HepG2 (cell line): ENCODE results near the gene SPTAN1. TPM values are rescaled to one million over a fixed set of nuclear protein-coding genes. Genes with fewer than 3 reads are reported as not detected.
A peak's percentile ranks its signal among the peaks of the same experiment; 100 is the strongest.

ENCODE experiments used
- ARID4A ChIP-seq: sonication (generic); formaldehyde crosslinking; IDR thresholded peaks from 2 replicates; pipeline ENCODE4 v1.5.0; 2020; ENCODE audit warnings: mild to moderate bottlenecking, missing genetic modification reagents, borderline replicate concordance
- DPF2 ChIP-seq: sonication (generic); formaldehyde crosslinking; IDR thresholded peaks from 2 replicates; pipeline ENCODE4 v1.4.0; 2020; ENCODE audit warnings: mild to moderate bottlenecking, low read depth, missing genetic modification reagents, borderline replicate concordance
- EP300 ChIP-seq, 3 experiments: sonication (generic) in 1 of 3; formaldehyde crosslinking in 1 of 3; IDR thresholded peaks; 2 replicates each; pipeline versions ENCODE4 v1.5.1 to v1.6.1; 2011 to 2020; ENCODE audit warnings: low read depth in 2 of 3, low read length in 2 of 3, borderline replicate concordance in 1 of 3, improper control_type of control experiment in 1 of 3, mild to moderate bottlenecking in 1 of 3, missing genetic modification reagents in 1 of 3, moderate library complexity in 1 of 3
- HIC2 ChIP-seq: sonication (generic); formaldehyde crosslinking; IDR thresholded peaks from 2 replicates; pipeline ENCODE4 v1.9.0; 2022; ENCODE audit warnings: low read depth, missing genetic modification reagents
- MAX ChIP-seq: IDR thresholded peaks from 2 replicates; pipeline ENCODE4 v1.6.1; 2012; ENCODE audit warnings: inconsistent platforms
- MXI1 ChIP-seq: IDR thresholded peaks from 3 replicates; pipeline ENCODE4 v1.6.1; 2012; ENCODE audit warnings: low read depth, low read length, inconsistent platforms, borderline replicate concordance
- PITX1 ChIP-seq: sonication (generic); formaldehyde crosslinking; IDR thresholded peaks from 2 replicates; pipeline ENCODE4 v1.5.1; 2020; ENCODE audit warnings: mild to moderate bottlenecking, missing genetic modification reagents
- SAP130 ChIP-seq: IDR thresholded peaks from 2 replicates; pipeline ENCODE4 v1.6.1; 2016; ENCODE audit warnings: low read depth
- TFDP2 ChIP-seq: sonication (generic); formaldehyde crosslinking; IDR thresholded peaks from 2 replicates; pipeline ENCODE4 v1.4.0; 2020; ENCODE audit warnings: missing genetic modification reagents
- ZKSCAN8 ChIP-seq: IDR thresholded peaks from 2 replicates; pipeline ENCODE4 v1.6.1; 2016; ENCODE audit warnings: borderline replicate concordance, missing genetic modification reagents, missing compliant biosample characterization
- ZNF382 ChIP-seq: sonication (generic); formaldehyde crosslinking; IDR thresholded peaks from 2 replicates; pipeline ENCODE4 v1.5.0; 2020; ENCODE audit warnings: missing genetic modification reagents, mild to moderate bottlenecking, borderline replicate concordance
- ZNF556 ChIP-seq: sonication (generic); formaldehyde crosslinking; IDR thresholded peaks from 2 replicates; pipeline ENCODE4 v1.4.0; 2020; ENCODE audit warnings: mild to moderate bottlenecking, missing genetic modification reagents, borderline replicate concordance
- ZNF574 ChIP-seq: sonication (generic); formaldehyde crosslinking; IDR thresholded peaks from 2 replicates; pipeline ENCODE4 v1.4.0; 2020; ENCODE audit warnings: missing genetic modification reagents
- polyA plus RNA-seq, 8 experiments: library from polyadenylated mRNA; depleted of rRNA in 3 of 8; stranded (reverse) in 7 of 8; unstranded in 1 of 8; fragments of >200 nt; fragmentation: Illumina TruSeq in 4 of 8; extraction: Trizol in 4 of 8; gene quantifications; 2 replicates each; pipeline versions ENCODE4 v1.2.1 to v1.2.3, GENCODE V29; 2011 to 2016; ENCODE audit warnings: low read depth in 4 of 8, missing spikeins in 1 of 8, mixed read lengths in 1 of 8; ENCODE audit not compliant: insufficient read depth in 1 of 8
- total RNA-seq, 5 experiments: library from RNA; depleted of rRNA; stranded (reverse); fragments of >200 nt; fragmentation: Illumina TruSeq; extraction: Trizol; gene quantifications; 2 replicates each; pipeline ENCODE4 v1.2.3, GENCODE V29; 2016; ENCODE audit warnings: low read depth in 1 of 5

SPTAN1 gene
- total and polyA plus RNA-seq, 2 of the 13 experiments (the other 11 are each of a cell fraction or from before 2014, with no cell fraction given), result 106 to 111 TPM

- TF ChIP-seq HIC2 (CRISPR knock-in tag), result 0 out of 2 replicates have a peak, but pooled peaks have one; percentile 20
- TF ChIP-seq SAP130 (CRISPR knock-in tag), result peak; percentile 60; the same call in 1 of the 2 replicates
- 0 out of 4 replicates have a peak, but pooled peaks of 1 of the 2 experiments have one; percentile 9 for TF ChIP-seq EP300 (IDR thresholded peaks at IDR 0.05; ENCODE audit: low read depth in 2 of 2, low read length in 2 of 2)
- TF ChIP-seq EP300 (CRISPR knock-in tag; IDR thresholded peaks at IDR 0.05; ENCODE audit: borderline replicate concordance), result no peak
- no peak for TF ChIP-seq ZNF556 (CRISPR knock-in tag)
- 0 out of 2 replicates have a peak, but pooled peaks have one; percentile 57 for TF ChIP-seq MAX
- no peak for TF ChIP-seq ZNF382 (CRISPR knock-in tag)
- TF ChIP-seq TFDP2 (CRISPR knock-in tag), result peak; percentile 34; the same call in 1 of the 2 replicates
- TF ChIP-seq ZNF574 (CRISPR knock-in tag), result 0 out of 2 replicates have a peak, but pooled peaks have one; percentile 21
- TF ChIP-seq DPF2, result no peak
- peak; percentile 16; the same call in 1 of the 2 replicates for TF ChIP-seq ARID4A (CRISPR knock-in tag)
- peak; percentile 56; the same call in 1 of the 2 replicates for TF ChIP-seq PITX1 (CRISPR knock-in tag)
- TF ChIP-seq MXI1, result 0 out of 3 replicates have a peak, but pooled peaks have one; percentile 38
- no peak for TF ChIP-seq ZKSCAN8 (CRISPR knock-in tag)
Measured at GRCh38 chr9:128558431-128559310, 6.3 kb downstream of the SPTAN1 start (continued).
